ENCODE measurements around the gene ADARB2.

Gene ADARB2

GRCh38 chr10:1156616-1156886 lies 580.8 kb downstream of the ADARB2 start:
- DNase-seq, result no peak

DNA sequence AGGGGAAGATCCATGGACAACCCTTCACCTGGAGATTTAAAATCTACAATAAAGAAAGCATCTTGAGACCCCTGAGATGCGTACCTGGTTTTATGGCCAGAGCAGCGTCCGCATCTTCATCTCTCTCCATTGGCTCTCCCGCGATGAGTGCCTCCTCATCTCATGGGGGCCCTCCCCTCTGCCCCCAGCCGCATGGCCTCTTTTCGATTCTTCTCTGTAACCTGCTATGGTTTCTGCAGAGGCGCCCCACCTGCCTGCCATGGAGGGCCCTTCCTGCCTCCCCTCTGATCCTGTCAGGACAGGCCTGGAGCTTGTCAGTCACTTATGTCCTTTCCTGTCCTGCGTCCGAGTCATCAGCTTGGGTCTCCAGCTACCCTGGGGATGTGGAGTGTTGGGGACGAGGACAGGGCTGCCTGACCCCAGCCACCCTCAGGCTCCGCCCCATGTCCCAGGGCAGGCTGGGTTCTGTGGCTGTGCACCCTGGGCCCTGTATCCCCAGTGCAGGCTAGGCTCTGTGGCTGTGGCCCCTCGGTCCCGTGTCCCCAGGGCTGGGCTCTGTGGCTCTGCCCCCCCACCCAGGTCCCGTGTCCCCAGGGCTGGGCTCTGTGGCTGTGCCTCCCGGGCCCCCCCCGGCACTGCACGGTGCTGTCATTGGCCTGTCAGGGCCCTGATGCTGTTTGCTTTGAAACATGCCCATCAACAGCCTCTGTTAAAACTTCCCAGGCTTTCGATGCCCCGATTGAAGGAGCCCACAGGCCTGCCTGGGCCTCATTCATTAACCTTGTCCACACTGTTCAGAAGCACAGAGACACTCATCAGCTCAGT lies 581.3 kb downstream of the ADARB2 start:
- DNase-seq, result no peak

- DNase-seq, result no peak
Observed at GRCh38 chr10:1154531-1155295, 582.6 kb downstream of the ADARB2 start.

DNA sequence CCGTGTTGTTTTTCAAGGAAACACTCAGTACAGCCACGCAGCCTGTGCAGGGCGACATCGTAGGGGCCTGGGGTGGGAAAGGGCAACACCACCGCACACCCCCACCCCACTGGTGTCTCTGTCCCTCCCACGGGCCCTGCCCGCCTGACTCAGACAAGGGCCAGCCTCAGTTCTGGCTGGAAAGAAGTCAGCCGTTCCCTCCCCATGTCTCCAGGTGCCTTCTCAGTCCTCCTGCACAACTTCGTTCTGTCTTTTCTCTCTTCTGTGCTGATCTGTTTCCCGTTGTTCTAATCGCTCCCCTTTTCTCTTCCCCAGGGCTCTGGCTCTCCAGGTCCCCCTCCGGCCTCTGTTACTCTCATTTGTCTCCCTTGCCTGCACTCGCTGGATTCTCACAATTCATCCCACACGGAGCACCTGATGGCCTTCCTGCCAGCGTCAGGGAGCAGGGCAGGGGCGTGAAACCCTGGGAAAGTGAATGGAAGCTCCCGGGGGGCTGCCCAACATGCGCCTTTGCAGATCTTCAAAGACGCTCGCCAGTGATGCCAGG lies 583.4 kb downstream of the ADARB2 start:
- no peak for DNase-seq

- DNase-seq, result no peak
Observed at GRCh38 chr10:1153251-1153763, 584.0 kb downstream of the ADARB2 start.

DNA sequence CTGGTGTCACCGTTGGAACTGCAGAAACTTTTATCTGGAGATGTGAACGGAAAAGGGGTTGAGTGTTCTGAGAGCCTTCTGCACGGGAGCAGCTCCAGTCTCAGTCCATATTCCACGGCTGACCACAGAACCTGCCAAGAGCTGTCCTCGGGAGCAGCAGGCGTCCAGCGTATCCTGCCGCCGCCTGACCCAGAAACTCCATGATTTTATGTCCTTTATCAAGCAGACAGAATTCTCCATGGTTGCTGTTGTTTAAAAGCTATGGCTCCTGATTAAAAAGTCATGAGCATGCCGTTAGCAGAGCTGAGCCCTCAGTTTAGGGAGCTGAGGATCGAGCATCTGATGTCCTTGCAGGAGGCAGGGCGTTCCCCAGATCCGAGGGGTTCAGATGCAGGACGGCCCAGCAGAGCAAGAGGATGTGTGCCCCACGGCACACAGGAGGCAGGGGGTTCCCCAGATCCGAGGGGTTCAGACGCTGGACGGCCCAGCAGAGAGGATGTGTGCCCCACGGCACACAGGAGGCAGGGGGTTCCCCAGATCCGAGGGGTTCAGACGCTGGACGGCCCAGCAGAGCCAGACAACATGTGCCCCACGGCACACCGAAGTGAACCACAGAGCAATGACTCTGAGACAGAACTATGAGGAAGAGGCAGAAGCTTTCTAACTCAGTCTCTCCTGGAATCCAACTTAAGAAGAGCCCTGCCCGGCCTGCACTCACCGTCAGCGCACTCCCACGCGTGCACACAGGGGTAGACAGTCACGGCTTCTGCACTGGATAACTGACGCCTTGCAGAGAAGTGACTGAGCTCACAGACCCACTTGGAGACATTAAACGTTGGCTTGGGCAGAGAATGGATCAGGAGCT lies 584.7 kb downstream of the ADARB2 start:
- no peak for DNase-seq

DNA sequence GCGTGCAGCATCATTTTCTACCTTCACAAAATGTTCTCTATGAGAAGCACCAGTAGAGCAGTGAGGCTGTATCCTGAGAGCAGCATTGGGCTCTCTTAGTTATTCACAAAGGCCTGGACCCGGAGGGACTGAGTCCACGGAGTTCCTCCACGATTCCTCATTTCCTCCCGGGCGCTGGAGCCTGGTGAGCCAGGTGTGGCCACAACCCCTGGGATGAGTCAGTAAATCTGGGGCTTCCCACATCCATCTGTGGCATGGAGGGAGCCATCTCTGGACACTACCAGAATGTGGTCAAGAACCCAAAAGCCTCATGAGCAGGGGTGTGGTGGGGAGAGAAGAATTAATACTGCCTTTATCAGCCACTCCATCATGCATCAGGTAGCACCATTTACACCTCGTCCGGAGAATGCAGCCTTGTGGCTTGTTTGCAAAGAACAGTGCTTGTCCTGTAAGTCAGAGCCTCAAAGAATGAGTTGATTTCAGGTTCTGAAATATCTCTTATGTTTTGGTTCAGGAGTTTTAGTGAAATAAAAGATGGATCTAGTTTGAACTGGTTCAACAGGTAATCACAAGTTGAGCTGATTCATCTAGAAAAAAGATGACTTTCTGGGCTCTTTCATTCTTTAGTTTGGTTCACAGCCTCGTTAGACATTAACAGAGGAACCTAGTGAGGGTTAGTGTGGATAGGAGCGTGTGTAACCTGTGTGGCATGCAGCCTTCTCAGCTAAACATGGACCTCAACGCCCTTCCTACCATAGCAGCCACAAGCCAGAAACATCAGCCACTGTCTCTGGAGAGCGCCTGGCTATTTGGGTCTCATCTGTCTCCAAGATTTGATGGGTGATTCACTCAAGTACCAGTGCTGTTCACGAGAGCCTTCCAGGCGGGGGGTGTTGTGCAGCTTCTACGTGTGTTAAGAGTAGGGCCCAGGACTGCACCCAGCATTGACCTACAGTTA lies 586.0 kb downstream of the ADARB2 start:
- no peak for DNase-seq

DNA sequence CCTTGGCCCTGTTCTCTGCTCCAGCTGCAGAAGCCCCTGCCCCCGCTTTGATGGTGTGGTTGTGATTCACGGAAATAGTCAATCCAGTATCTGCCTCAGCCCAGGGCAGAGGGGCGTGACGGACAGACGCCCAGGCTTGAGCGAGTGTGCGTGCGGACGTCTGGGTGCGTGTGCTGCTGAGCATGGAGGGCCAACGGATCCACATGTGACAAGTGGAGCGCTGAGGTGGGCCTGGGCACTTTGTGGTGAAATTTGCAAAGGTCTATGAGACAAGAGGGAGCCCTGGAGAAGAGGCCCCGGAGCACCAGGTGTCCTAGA lies 586.7 kb downstream of the ADARB2 start:
- DNase-seq, result no peak

DNA sequence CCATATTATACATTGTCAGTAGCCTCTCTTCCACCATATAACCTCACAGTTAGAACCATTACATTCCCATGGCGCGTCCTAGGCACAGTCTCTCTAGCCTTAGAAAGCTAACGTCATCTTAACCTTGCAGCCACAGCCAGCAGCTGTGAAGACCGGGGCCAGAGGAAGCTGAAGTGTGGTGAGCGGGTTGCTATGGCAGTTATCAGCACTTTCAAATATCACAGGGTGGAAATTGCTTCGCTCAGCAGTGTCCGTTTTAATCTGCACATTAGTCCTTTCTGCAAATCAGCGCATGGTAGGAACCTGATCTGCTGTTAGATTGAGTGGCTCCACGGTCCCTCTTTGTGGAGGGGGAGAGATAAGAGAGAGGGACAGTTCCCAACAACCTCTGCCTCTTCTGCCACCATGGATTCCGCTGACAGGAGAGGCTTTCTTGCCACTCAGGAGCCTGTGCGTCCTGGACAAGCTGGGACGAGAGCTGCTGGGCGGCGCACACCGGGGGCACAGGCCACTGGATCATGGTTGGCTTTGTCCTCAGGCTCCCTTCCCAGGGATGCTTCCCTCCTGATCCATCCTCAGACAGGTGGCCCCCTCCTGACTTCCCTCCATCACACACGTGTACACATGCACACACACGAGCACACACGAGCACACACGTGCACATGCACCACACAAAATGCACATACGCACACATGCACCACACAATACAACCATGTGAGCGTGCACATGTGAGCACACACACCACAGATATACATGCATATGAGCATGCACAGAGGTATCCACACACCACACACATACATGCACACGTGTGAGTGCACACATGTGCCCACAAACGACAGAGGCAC lies 587.3 kb downstream of the ADARB2 start:
- DNase-seq, result no peak

DNA sequence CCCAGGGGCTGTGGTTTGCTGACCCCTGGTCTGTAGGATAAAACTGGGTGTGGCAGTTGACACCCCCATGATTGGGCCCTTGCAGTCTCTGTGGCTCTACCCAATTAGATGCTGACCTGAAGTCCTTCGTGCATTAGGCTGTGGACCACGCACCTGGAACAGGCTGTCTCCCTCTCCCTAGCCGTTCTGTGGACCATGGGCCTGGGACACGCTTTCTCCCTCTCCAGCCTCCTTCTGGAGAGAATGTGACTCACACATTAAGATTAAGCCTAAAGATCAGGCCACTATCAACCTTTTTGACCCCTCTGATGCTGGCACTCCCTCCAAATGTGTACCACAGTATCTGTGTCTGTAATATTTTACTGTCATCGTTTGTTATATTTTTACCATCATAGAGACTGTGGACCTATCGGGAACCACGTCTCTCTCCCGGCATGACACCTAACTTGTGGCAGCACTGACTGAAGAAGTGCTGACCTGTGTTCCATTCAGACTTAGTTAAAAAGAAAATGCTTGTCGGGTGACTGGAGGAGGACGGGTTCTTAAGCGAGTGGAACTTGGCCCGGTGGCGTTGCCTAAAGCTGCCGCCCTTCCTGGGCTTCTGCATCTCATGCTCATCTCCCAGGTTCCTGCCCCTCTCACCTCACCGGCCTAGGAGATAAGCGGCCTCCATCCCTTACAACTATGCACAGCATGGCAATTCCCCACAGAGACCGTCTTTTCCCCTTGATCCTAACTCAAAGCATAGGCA lies 588.3 kb downstream of the ADARB2 start:
- DNase-seq, result no peak

DNA sequence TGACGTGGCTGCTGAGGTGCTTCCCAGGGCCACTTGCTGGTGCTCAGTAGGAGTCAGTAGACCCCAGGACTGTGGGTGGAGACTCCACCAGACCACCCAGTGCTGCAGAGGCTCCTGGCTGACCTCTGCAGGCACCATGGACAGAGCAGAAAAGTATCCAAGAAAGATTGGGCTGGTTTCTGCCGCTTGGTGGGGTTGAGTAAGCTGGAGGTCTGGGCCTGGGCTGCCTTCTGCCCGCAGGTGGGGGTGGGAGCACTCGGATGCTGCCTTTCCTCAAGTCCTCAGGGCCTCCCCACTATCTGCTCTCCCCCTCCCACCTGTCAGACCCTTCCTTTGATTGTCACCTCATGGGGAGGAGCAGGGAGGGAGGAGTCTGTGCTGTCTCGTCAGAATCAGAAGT lies 589.5 kb downstream of the ADARB2 start:
- DNase-seq, result no peak

- DNase-seq, result no peak
Observed at GRCh38 chr10:1142596-1142995, 594.7 kb downstream of the ADARB2 start.

- DNase-seq, result no peak
Observed at GRCh38 chr10:1141701-1142100, 595.6 kb downstream of the ADARB2 start.

- no peak for DNase-seq
Observed at GRCh38 chr10:1141261-1141660, 596.1 kb downstream of the ADARB2 start.

DNA sequence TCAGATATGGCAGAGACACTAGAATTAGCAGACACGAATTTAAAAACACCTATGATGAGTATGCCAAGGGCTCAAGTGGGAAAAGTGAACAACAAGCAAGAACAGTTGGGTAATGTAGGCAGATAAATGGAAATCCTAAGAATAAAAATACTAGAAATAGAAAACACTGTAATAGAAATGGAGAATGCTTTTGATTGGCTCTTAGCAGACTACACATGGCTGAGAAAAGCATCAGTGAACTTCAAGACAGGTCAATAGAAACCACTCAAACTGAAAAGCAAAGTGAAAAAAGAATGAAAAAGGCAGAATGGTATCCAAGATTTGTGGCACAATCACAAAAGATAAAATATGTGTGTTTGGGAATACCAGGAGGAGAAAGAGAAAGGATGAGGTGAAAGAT lies 598.8 kb downstream of the ADARB2 start:
- no peak for DNase-seq

GRCh38 chr10:1137499-1138163 lies 599.7 kb downstream of the ADARB2 start:
- no peak for DNase-seq

- no peak for DNase-seq
Observed at GRCh38 chr10:1136268-1136667, 601.1 kb downstream of the ADARB2 start.

GRCh38 chr10:1134156-1134555 lies 603.2 kb downstream of the ADARB2 start:
- no peak for DNase-seq

GRCh38 chr10:1133495-1134045 lies 603.8 kb downstream of the ADARB2 start:
- no peak for DNase-seq
